Endothelial cell of umbilical vein (primary cell): ENCODE results near the gene SLC30A7. TPM values are rescaled to one million over a fixed set of nuclear protein-coding genes. Genes with fewer than 3 reads are reported as not detected.

ENCODE experiments used
- BruUV-seq: library from RNA; stranded (reverse); fragments of 400-500 nt; replicated peaks from 2 replicates; lab custom pipeline; 2021; lab: Mats Ljungman, UMichigan
- CTCF ChIA-PET: fragments of 300-600, 350-600 bp; sonication (Branson Sonifier 250); formaldehyde crosslinking; loops from one replicate; lab custom pipeline; 2021; ENCODE audit warnings: antibody characterized with exemption, inconsistent platforms; lab: Charles Lee
- POLR2A ChIA-PET: fragments of 300-600, 350-600 bp; sonication (Branson Sonifier 250); formaldehyde crosslinking; loops from one replicate; lab custom pipeline; 2021; ENCODE audit warnings: antibody characterized with exemption, inconsistent platforms; lab: Charles Lee
- DNase-seq: peaks from one replicate; pipeline ENCODE4 v3.0.0-alpha.2; 2011; ENCODE audit warnings: low read depth, low spot score
- FAIRE-seq: peaks from 2 replicates; lab custom pipeline; 2011; peaks lifted over from hg19 to GRCh38; lab: Jason Lieb, UNC
- H2AFZ ChIP-seq: 2 replicates; pipeline ENCODE4 v1.6.0; 2012; ENCODE audit warnings: low read depth, low read length, control low read depth, inconsistent platforms
- H3K27ac ChIP-seq: 2 replicates; pipeline ENCODE4 v1.5.1; 2011; ENCODE audit warnings: low read depth, mild to moderate bottlenecking, control low read depth, low read length, moderate library complexity; ENCODE audit not compliant: insufficient read depth
- H3K27me3 ChIP-seq, 2 experiments: 2 replicates each; pipeline versions ENCODE4 v1.6.0 to v1.6.1; 2011; ENCODE audit warnings: low read length in 2 of 2, mixed read lengths in 1 of 2; ENCODE audit not compliant: control insufficient read depth in 2 of 2, insufficient read depth in 2 of 2
- H3K36me3 ChIP-seq, 2 experiments: 2 replicates in 1 of 2; 3 replicates in 1 of 2; pipeline ENCODE4 v1.5.1; 2011; ENCODE audit warnings: low read length in 2 of 2, mild to moderate bottlenecking in 1 of 2, moderate library complexity in 1 of 2; ENCODE audit not compliant: control insufficient read depth in 2 of 2, insufficient read depth in 2 of 2; ENCODE audit errors: extremely low read depth in 1 of 2
- H3K4me1 ChIP-seq: 3 replicates; pipeline ENCODE4 v1.5.1; 2011; ENCODE audit warnings: mild to moderate bottlenecking, low read length; ENCODE audit not compliant: control insufficient read depth, insufficient read depth; ENCODE audit errors: extremely low read depth
- H3K4me2 ChIP-seq: 2 replicates; pipeline ENCODE4 v1.6.1; 2011; ENCODE audit warnings: low read length, control low read depth, mixed read lengths; ENCODE audit not compliant: insufficient read depth
- H3K4me3 ChIP-seq, 3 experiments: fragments of 200-600 bp in 1 of 3; sonication (generic), shearing (Covaris generic) in 1 of 3; replicated peaks in 1 of 3; 2 replicates each; pipeline ENCODE4 v1.5.1; 2011 to 2016; ENCODE audit warnings: control low read depth in 3 of 3, low read length in 3 of 3, mild to moderate bottlenecking in 2 of 3, inconsistent platforms in 1 of 3, low read depth in 1 of 3, moderate library complexity in 1 of 3; ENCODE audit not compliant: insufficient read depth in 1 of 3
- H3K79me2 ChIP-seq: 2 replicates; pipeline ENCODE4 v1.6.0; 2012; ENCODE audit warnings: low read length, inconsistent platforms; ENCODE audit not compliant: control insufficient read depth, insufficient read depth
- H3K9ac ChIP-seq: replicated peaks from 2 replicates; pipeline ENCODE3; 2011; ENCODE audit warnings: low read length, control low read depth; ENCODE audit not compliant: insufficient read depth; ENCODE audit errors: extremely low read depth
- H3K9me1 ChIP-seq: replicated peaks from 3 replicates; pipeline ENCODE4 v1.6.0; 2011; ENCODE audit warnings: mild to moderate bottlenecking, low read length; ENCODE audit not compliant: control insufficient read depth, insufficient read depth; ENCODE audit errors: extremely low read depth
- H3K9me3 ChIP-seq: replicated peaks from 2 replicates; pipeline ENCODE4 v1.5.1; 2012; ENCODE audit warnings: low read length, inconsistent platforms; ENCODE audit not compliant: control insufficient read depth, insufficient read depth
- H4K20me1 ChIP-seq: replicated peaks from 2 replicates; pipeline ENCODE3; 2011; ENCODE audit warnings: mild to moderate bottlenecking, low read length; ENCODE audit not compliant: control insufficient read depth, insufficient read depth; ENCODE audit errors: extremely low read depth
- CTCF ChIP-seq, 2 donors: IDR thresholded peaks; 1 replicate in 1 of 2; 2 replicates in 1 of 2; pipeline ENCODE4 v1.5.1; 2011; ENCODE audit warnings: low read length in 2 of 2, mild to moderate bottlenecking in 2 of 2, moderate library complexity in 2 of 2, control low read depth in 1 of 2, inconsistent platforms in 1 of 2, low read depth in 1 of 2; ENCODE audit not compliant: insufficient read depth in 1 of 2; ENCODE audit errors: extremely low read depth in 1 of 2
- EZH2 ChIP-seq: IDR thresholded peaks from 2 replicates; pipeline ENCODE4 v1.6.1; 2012; ENCODE audit warnings: borderline replicate concordance, low read depth, mild to moderate bottlenecking, moderate library complexity, low read length, inconsistent platforms; ENCODE audit not compliant: severe bottlenecking
- FOS ChIP-seq: IDR thresholded peaks from 2 replicates; pipeline ENCODE4 v1.6.1; 2011; ENCODE audit warnings: mild to moderate bottlenecking, low read length, moderate library complexity, borderline replicate concordance; ENCODE audit not compliant: insufficient read depth
- GATA2 ChIP-seq: IDR thresholded peaks from 2 replicates; pipeline ENCODE4 v1.7.0; 2011; ENCODE audit warnings: low read depth, mild to moderate bottlenecking, moderate library complexity, mixed read lengths, low read length; ENCODE audit not compliant: insufficient read length, insufficient read depth
- JUN ChIP-seq: IDR thresholded peaks from 2 replicates; pipeline ENCODE4 v1.6.1; 2011; ENCODE audit warnings: borderline replicate concordance, low read depth; ENCODE audit not compliant: insufficient read length, insufficient read depth
- MAX ChIP-seq: IDR thresholded peaks from 2 replicates; pipeline ENCODE4 v1.6.1; 2011; ENCODE audit not compliant: insufficient read depth, insufficient read length
- MYC ChIP-seq: IDR thresholded peaks from one replicate; pipeline ENCODE4 v1.6.1; 2011; ENCODE audit warnings: mild to moderate bottlenecking, low read depth, low read length
- POLR2A ChIP-seq: IDR thresholded peaks from 2 replicates; pipeline ENCODE4 v1.6.1; 2012; ENCODE audit warnings: low read depth, mild to moderate bottlenecking, control low read depth, low read length
- POLR2AphosphoS5 ChIP-seq: IDR thresholded peaks from 2 replicates; pipeline ENCODE4 v1.6.1; 2012; ENCODE audit warnings: low read depth, mild to moderate bottlenecking, control low read depth, low read length, moderate library complexity; ENCODE audit not compliant: insufficient read depth
- dilution Hi-C: fragments of 300-500 bp; cut with MboI; formaldehyde crosslinking; loops from one replicate; pipeline ENCODE4 v1.15.0; 2019; ENCODE audit warnings: low sequenced_read_pairs; ENCODE audit not compliant: extremely low pct_ligation_motif_present
- intact Hi-C: fragments of 100-400 bp; cut with micrococcal nuclease; formaldehyde crosslinking; loops from one replicate; pipeline ENCODE4 v1.10.0; 2022
- polyA plus RNA-seq, 4 experiments: library from polyadenylated mRNA; depleted of rRNA in 3 of 4; stranded (reverse) in 3 of 4; unstranded in 1 of 4; fragments of >200 nt; gene quantifications; 2 replicates each; pipeline versions ENCODE4 v1.2.1 to v1.2.3, GENCODE V29; 2011 to 2012; ENCODE audit warnings: missing spikeins in 1 of 4
- total RNA-seq: library from RNA; stranded (reverse); gene quantifications from 2 replicates; pipeline ENCODE4 v1.2.3, GENCODE V29; 2021

The SLC30A7 gene
- total and polyA plus RNA-seq, 2 donors (not counting 3 experiments of a cell fraction or from before 2014, with no cell fraction given) = 9.3 to 38.6 TPM

- dilution Hi-C loops = no loop called here
- no peak for FAIRE-seq
- Histone ChIP-seq H4K20me1 (no peaks in the 10 kb centered on the region), H3K9me3 (no peaks in the 10 kb centered on the region), H3K4me2 (no peak overlapping the region), H3K27me3 (no peaks in the 10 kb centered on the region), H2AFZ (no peak overlapping the region), H3K9me1 (no peaks in the 10 kb centered on the region), H3K27ac (no peak overlapping the region), H3K9ac (no peak overlapping the region), H3K36me3 (no peaks in the 10 kb centered on the region), H3K4me3 (no peak overlapping the region), H3K4me1 (no peaks in the 10 kb centered on the region), H3K79me2 (no peaks in the 10 kb centered on the region)
- no TSS peak for BruUV-seq
- no peak for DNase-seq
- ChIA-PET CTCF (interaction anchor here (0.6 kb wide), 1 partner anchor 41 kb away, joined by 6 read pairs; no protein-coding TSS in a partner anchor), POLR2A (interaction anchor here (0.7 kb wide), 1 partner anchor 133 kb away, joined by 5 read pairs; no protein-coding TSS in a partner anchor)
- no peak for TF ChIP-seq CTCF (IDR thresholded peaks at IDR 0.05; ENCODE audit: extremely low read depth in 1 of 2, insufficient read depth in 1 of 2, low read depth in 1 of 2, low read length in 2 of 2)
- no peak for TF ChIP-seq POLR2A
- no peak for TF ChIP-seq GATA2
- no peak for TF ChIP-seq EZH2
- TF ChIP-seq MAX = no peak
- no peak for TF ChIP-seq MYC
- TF ChIP-seq POLR2AphosphoS5 = no peak
- no peak for TF ChIP-seq JUN
- TF ChIP-seq FOS = no peak
- intact Hi-C loops = no loop called here
Measured at GRCh38 chr1:100982793-100983192, 86.9 kb downstream of the SLC30A7 start.
